CD4-positive, alpha-beta T cell treated with Interleukin-17A for 4 hours (primary cell): ENCODE measurements around the gene ADAMTS1.

Experiments
- DNase-seq: peaks from one replicate; pipeline ENCODE4 v3.0.0-alpha.2; 2020; ENCODE audit warnings: mixed read lengths

ADAMTS1 gene

GRCh38 chr21:26811482-26811881 is 33.7 kb downstream of the ADAMTS1 start:
- DNase-seq = no peak

- no peak for DNase-seq
These were observed 34.4 kb downstream of the ADAMTS1 start for GRCh38 chr21:26810676-26811415.

- DNase-seq = no peak
These were observed 34.9 kb downstream of the ADAMTS1 start for GRCh38 chr21:26810266-26810665.

- DNase-seq = no peak
These were observed 35.5 kb downstream of the ADAMTS1 start for GRCh38 chr21:26809745-26810144.

GRCh38 chr21:26806801-26807295 is 38.4 kb downstream of the ADAMTS1 start:
- no peak for DNase-seq

- DNase-seq = no peak
These were observed 40.2 kb downstream of the ADAMTS1 start for GRCh38 chr21:26804895-26805609.

- DNase-seq = no peak
These were observed 43.7 kb downstream of the ADAMTS1 start for GRCh38 chr21:26801498-26801897.

GRCh38 chr21:26800970-26801431 is 44.2 kb downstream of the ADAMTS1 start:
- DNase-seq = no peak

- DNase-seq = no peak
These were observed 44.8 kb downstream of the ADAMTS1 start for GRCh38 chr21:26800455-26800854.

GRCh38 chr21:26800001-26800400 is 45.2 kb downstream of the ADAMTS1 start:
- DNase-seq = no peak

GRCh38 chr21:26798856-26799751 is 46.1 kb downstream of the ADAMTS1 start:
- DNase-seq = no peak

- no peak for DNase-seq
These were observed 47.2 kb downstream of the ADAMTS1 start for GRCh38 chr21:26797878-26798456.

- DNase-seq = no peak
These were observed 49.3 kb downstream of the ADAMTS1 start for GRCh38 chr21:26795866-26796329.

GRCh38 chr21:26795412-26795805 is 49.8 kb downstream of the ADAMTS1 start:
- no peak for DNase-seq

GRCh38 chr21:26794597-26795411 is 50.4 kb downstream of the ADAMTS1 start:
- DNase-seq = no peak

- DNase-seq = no peak
These were observed 54.9 kb downstream of the ADAMTS1 start for GRCh38 chr21:26790296-26790695.

- DNase-seq = no peak
These were observed 56.4 kb downstream of the ADAMTS1 start for GRCh38 chr21:26788790-26789189.
